Activated T-helper 17 cell treated with anti-CD3 and anti-CD28 coated beads, Interleukin-2, amount 50 U/mL, for 72 hours (primary cell): ENCODE results near the gene DEK. TPM values are rescaled to one million over a fixed set of nuclear protein-coding genes. Genes with fewer than 3 reads are reported as not detected.
"Not testable (repeated sequence)": the region's sequence is repeated elsewhere in the genome, so short reads cannot be mapped to it uniquely, and the experiment has no call there.

ENCODE experiments used
- ATAC-seq: fragments of 150-1000 bp; cut with Tn5 transposase; replicated peaks from 2 replicates; pipeline ENCODE4 v1.10.0; 2021; ENCODE audit warnings: mild to moderate bottlenecking, moderate library complexity
- H3K27ac Mint-ChIP-seq: one replicate; pipeline ENCODE4 v1.8.0; 2022; ENCODE audit warnings: mixed read lengths
- H3K27me3 Mint-ChIP-seq: one replicate; pipeline ENCODE4 v1.8.0; 2022; ENCODE audit warnings: mixed read lengths
- H3K36me3 Mint-ChIP-seq: one replicate; pipeline ENCODE4 v1.8.0; 2022; ENCODE audit warnings: low read depth, mild to moderate bottlenecking, mixed read lengths
- H3K4me1 Mint-ChIP-seq: one replicate; pipeline ENCODE4 v1.8.0; 2022; ENCODE audit warnings: mixed read lengths
- H3K4me3 Mint-ChIP-seq: one replicate; pipeline ENCODE4 v1.8.0; 2022; ENCODE audit warnings: mild to moderate bottlenecking, mixed read lengths
- H3K9me3 Mint-ChIP-seq: one replicate; pipeline ENCODE4 v1.8.0; 2022; ENCODE audit warnings: mixed read lengths
- total RNA-seq, 2 donors: library from RNA; stranded (reverse); gene quantifications; one replicate each; pipeline ENCODE4 v1.2.3, GENCODE V29; 2022

DEK gene
- 100 to 1,000 TPM; 111 to 132 TPM for total RNA-seq

- Mint-ChIP-seq H3K9me3 (no peaks in the 10 kb centered on the region), H3K27ac (peak within 1 kb of the TSS; percentile 91), H3K27me3 (no peaks in the 10 kb centered on the region), H3K36me3 (peaks cover 47% of the 10 kb centered on the region), H3K4me3 (peak within 1 kb of the TSS; percentile 88), H3K4me1 (peaks cover 27% of the 10 kb centered on the region)
- ATAC-seq, result peak; percentile 67
Measured at GRCh38 chr6:18264219-18264922, at the start of gene DEK. TSS of gene DEK (minus strand) at chr6:18264530. CDS start at chr6:18263987, 543 bp downstream.

DNA sequence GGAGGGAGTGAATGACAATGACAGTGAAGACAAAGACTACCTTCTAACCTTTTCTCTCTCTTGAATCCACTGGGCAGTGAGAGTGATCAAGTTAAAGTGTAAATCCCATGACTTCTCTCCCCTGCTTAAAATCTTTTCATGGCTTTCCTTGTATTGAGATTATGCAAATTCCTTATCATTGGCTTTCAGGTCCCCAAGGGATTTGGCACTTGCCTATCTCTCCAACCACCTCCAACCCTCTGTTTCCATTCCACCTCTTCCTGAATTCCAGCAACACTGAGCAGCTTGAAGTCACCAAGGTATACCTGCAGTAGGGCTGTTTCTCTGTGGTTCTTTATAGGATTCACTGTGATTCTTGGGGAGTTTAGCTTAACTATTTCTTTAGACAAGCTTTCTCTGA lies 48.0 kb upstream of the DEK start:
- Mint-ChIP-seq H3K27me3 (peaks cover 4% of the 10 kb centered on the region), H3K36me3 (no peaks in the 10 kb centered on the region), H3K4me3 (no peak overlapping the region), H3K4me1 (no peaks in the 10 kb centered on the region), H3K9me3 (no peaks in the 10 kb centered on the region), H3K27ac (no peak overlapping the region)
- no peak for ATAC-seq

DNA sequence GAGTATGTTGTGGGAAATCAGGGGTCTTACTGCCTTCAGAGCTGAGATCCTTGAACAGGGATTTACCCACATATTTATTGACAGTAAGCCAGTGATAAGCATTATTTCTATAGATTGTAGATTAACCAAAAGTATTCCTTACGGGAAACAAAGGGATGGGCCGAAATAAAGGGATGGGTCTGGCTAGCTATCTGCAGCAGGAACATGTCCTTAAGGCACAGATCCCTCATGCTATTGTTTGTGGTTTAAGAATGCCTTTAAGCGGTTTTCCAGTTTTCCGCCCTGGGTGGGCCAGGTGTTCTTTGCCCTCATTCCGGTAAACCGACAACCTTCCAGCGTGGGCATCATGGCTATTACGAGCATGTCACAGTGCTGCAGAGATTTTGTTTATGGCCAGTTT lies 45.7 kb upstream of the DEK start:
- not testable (repeated sequence) for H3K36me3 Mint-ChIP-seq, ATAC-seq, H3K27ac Mint-ChIP-seq, H3K27me3 Mint-ChIP-seq, H3K4me1 Mint-ChIP-seq, H3K4me3 Mint-ChIP-seq, H3K9me3 Mint-ChIP-seq

- H3K36me3 Mint-ChIP-seq, result no peaks in the 10 kb centered on the region
- H3K27me3 Mint-ChIP-seq, result peaks cover 4% of the 10 kb centered on the region
- H3K4me3 Mint-ChIP-seq, result no peak overlapping the region
- H3K9me3 Mint-ChIP-seq, result no peaks in the 10 kb centered on the region
- no peak for ATAC-seq
- no peaks in the 10 kb centered on the region for H3K4me1 Mint-ChIP-seq
- no peak overlapping the region for H3K27ac Mint-ChIP-seq
Measured at GRCh38 chr6:18309046-18309445, 44.7 kb upstream of the DEK start.

GRCh38 chr6:18308070-18308735 lies 43.9 kb upstream of the DEK start:
- Mint-ChIP-seq H3K4me3 (no peak overlapping the region), H3K36me3 (no peaks in the 10 kb centered on the region), H3K4me1 (no peaks in the 10 kb centered on the region), H3K27ac (no peak overlapping the region), H3K9me3 (no peaks in the 10 kb centered on the region), H3K27me3 (peaks cover 4% of the 10 kb centered on the region)
- ATAC-seq, result no peak

DNA sequence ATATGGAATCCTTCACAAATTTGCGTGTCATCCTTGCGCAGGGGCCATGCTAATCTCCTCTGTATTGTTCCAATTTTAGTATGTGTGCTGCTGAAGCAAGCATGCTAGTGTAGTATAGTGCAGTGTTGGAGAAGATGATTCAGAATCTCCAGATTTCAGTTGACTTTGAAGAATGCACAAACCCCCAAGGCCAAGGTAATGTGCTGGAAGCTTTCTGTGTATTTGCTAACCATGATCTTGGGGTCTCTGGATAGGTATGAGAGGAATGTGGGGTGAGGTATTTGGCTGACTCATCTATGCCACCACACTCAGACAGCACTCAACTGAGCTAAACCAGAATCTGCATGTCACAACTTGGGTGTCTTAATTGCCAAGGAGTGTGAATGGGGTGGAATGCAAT lies 42.6 kb upstream of the DEK start:
- Mint-ChIP-seq H3K9me3 (no peaks in the 10 kb centered on the region), H3K4me1 (no peaks in the 10 kb centered on the region), H3K27me3 (peaks cover 4% of the 10 kb centered on the region), H3K36me3 (no peaks in the 10 kb centered on the region), H3K4me3 (no peak overlapping the region), H3K27ac (no peak overlapping the region)
- no peak for ATAC-seq

- Mint-ChIP-seq H3K9me3 (no peaks in the 10 kb centered on the region), H3K27me3 (no peaks in the 10 kb centered on the region), H3K4me1 (no peaks in the 10 kb centered on the region), H3K27ac (no peak overlapping the region), H3K4me3 (no peak overlapping the region), H3K36me3 (no peaks in the 10 kb centered on the region)
- no peak for ATAC-seq
Measured at GRCh38 chr6:18302561-18303439, 38.5 kb upstream of the DEK start.

DNA sequence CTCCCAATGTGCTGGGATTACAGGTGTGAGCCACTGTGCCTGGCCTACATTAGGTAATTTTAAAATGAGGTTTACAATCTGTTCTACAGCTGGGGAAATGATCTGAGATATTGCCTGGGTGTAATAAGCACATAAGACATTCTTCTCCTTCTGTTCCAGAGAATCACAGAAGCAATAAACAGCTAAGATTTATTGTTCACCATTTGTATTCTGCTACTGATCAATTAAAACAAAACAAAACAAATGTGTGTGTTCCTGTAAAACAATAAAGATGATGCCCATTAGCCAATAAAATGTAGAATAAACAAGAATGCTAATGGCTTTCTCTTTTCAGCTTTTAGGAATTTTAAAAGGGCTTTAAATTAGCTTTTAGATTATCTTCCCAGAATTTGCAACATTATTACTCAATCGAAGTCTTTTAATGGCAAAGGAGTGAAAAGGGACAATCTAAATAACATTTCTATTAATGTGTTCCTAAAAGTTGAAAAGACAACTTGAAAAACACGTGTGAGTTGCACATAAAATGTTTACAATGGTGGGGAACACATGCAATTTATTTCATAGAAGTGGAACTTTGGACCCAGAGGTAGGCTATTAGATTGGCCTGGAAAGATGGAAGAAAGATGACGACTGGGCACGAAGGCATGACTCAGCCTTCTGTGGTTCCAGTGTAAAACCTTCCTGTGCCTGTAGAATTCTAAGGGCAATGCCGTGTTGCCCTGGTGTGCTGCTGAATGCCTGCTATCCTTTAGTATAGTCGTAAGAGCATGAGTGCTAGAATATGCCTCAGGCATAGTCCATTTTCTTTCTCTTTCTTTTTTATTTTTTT lies 29.0 kb upstream of the DEK start:
- no peaks in the 10 kb centered on the region for H3K36me3 Mint-ChIP-seq
- H3K27ac Mint-ChIP-seq, result no peak overlapping the region
- ATAC-seq, result no peak
- H3K27me3 Mint-ChIP-seq, result peaks cover 13% of the 10 kb centered on the region
- H3K4me3 Mint-ChIP-seq, result no peak overlapping the region
- H3K9me3 Mint-ChIP-seq, result no peaks in the 10 kb centered on the region
- H3K4me1 Mint-ChIP-seq, result no peaks in the 10 kb centered on the region

DNA sequence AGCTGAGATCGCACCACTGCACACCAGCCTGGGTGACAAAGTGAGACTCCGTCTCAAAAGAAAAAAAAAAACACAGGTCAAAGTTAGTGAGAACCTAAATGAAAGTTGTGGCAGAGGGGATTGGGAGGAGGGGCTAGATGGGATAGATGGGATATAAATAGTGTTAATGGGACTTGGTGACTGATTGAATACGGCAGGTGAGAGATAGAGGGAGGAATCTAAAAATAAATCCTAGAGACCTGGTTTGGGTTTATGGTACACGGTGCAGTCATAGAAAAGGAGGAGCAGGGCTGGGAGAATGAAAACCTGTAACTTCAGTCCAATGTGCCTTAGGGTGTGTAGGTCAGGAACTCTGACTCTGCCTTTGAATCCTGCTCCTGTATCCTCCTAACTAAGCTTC lies 25.0 kb upstream of the DEK start:
- Mint-ChIP-seq H3K36me3 (no peaks in the 10 kb centered on the region), H3K27me3 (peaks cover 19% of the 10 kb centered on the region), H3K4me1 (no peaks in the 10 kb centered on the region), H3K4me3 (no peak overlapping the region), H3K9me3 (no peaks in the 10 kb centered on the region), H3K27ac (no peak overlapping the region)
- no peak for ATAC-seq

DNA sequence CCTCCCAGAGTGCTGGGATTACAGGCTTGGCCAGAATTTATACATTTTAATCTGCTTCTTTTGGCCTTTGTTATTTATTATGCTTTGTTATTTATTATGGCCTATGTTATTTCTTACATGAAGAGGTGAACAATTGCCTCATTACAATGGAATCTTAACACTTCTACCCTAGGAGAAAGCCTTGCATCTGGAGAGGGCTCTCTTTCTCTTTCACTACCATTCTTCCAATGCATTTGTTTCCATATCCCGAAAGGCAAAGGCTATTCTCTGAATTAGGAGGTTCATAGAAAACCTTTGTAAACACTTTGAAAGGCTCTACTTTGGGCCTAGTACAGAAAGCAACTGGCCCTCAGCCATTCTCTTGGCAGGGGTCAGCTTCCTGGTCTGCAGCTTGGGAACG lies 19.9 kb upstream of the DEK start:
- H3K4me3 Mint-ChIP-seq, result no peak overlapping the region
- H3K4me1 Mint-ChIP-seq, result no peaks in the 10 kb centered on the region
- H3K9me3 Mint-ChIP-seq, result no peaks in the 10 kb centered on the region
- H3K27ac Mint-ChIP-seq, result no peak overlapping the region
- H3K36me3 Mint-ChIP-seq, result no peaks in the 10 kb centered on the region
- peaks cover 32% of the 10 kb centered on the region for H3K27me3 Mint-ChIP-seq
- ATAC-seq, result no peak

GRCh38 chr6:18281564-18281963 lies 17.2 kb upstream of the DEK start:
- H3K27ac Mint-ChIP-seq, result no peak overlapping the region
- H3K27me3 Mint-ChIP-seq, result peaks cover 34% of the 10 kb centered on the region
- no peak overlapping the region for H3K4me3 Mint-ChIP-seq
- H3K36me3 Mint-ChIP-seq, result no peaks in the 10 kb centered on the region
- no peaks in the 10 kb centered on the region for H3K9me3 Mint-ChIP-seq
- no peaks in the 10 kb centered on the region for H3K4me1 Mint-ChIP-seq
- ATAC-seq, result no peak

GRCh38 chr6:18280084-18280483 lies 15.8 kb upstream of the DEK start:
- H3K4me3 Mint-ChIP-seq, result no peak overlapping the region
- no peak overlapping the region for H3K27ac Mint-ChIP-seq
- peaks cover 42% of the 10 kb centered on the region for H3K27me3 Mint-ChIP-seq
- H3K9me3 Mint-ChIP-seq, result no peaks in the 10 kb centered on the region
- H3K4me1 Mint-ChIP-seq, result no peaks in the 10 kb centered on the region
- no peak for ATAC-seq
- H3K36me3 Mint-ChIP-seq, result no peaks in the 10 kb centered on the region

DNA sequence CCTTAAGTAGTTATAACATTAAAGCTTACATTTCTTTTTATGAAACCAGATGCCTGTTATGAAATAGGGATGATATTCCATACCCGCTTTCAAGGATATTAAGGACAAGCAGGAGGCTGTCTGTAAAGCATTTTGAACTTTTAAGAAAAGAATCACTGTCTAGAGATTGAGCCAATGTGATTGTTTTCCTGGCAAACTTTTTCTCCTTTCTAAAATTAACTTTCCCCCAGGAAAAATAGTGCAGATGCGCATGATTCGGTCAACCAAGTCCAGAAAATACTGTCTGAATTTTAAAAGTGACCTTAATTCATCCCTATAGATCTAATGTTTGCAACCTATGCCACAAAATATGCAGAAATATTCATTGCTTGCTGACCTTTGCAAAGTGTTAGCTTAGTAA lies 15.1 kb upstream of the DEK start:
- Mint-ChIP-seq H3K4me1 (no peaks in the 10 kb centered on the region), H3K4me3 (no peak overlapping the region), H3K27ac (no peak overlapping the region), H3K27me3 (peaks cover 44% of the 10 kb centered on the region), H3K9me3 (no peaks in the 10 kb centered on the region), H3K36me3 (no peaks in the 10 kb centered on the region)
- no peak for ATAC-seq
